ENCODE results near the gene SPHK2. TPM values are rescaled to one million over a fixed set of nuclear protein-coding genes. Genes with fewer than 3 reads are reported as not detected.
A peak's percentile ranks its signal among the peaks of the same experiment; 100 is the strongest.

Gene SPHK2
- total RNA-seq, 1 donor from 2014 or later, result 7.2 TPM

DNA sequence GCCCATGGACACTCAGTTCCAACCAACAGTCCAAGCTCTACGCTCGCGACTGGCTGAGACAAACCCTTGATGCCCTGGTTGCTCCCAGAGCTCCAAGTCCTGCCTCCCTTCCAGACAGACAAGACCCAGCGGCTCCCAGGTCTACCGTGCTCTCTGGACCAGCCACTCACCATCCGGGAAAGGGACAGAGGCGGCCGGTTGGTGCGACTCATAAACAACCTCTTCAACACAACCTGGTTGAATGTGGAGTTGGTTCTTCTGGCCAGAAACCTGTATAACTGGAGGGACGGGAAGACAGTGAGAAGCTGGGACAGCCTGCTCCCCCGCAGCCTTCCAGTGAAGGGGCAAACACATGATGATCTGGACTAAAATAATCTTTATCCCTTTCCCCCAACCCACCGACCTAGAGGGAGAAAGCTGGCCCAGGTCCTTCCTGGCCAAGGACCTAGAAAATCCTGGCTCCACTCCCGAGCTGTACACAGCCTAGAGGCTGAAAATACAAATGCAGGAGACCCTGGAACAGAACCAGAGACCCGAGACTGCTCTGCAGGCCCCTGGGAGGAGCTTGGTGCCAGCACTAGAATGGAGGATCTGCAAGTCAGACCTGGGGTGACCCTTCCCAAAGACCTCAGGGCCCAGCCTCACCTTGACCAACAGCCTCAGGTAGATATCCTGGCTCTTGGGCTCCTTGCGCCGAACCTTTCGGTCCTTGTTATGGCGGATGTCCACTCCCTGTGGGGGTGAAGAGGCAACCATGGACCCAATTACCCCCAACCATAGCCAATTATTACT is 2.0 kb upstream of the SPHK2 start:
- Histone ChIP-seq H3K27me3 (no peaks in the 10 kb centered on the region), H3K79me2 (ENCODE audit: low read depth) (peaks cover 47% of the 10 kb centered on the region), H3F3A (ENCODE audit: low read depth) (peaks cover 62% of the 10 kb centered on the region), H3K9ac (peak overlapping the region; percentile 99), H2AFZ (replicated peaks) (no peak overlapping the region), H3K4me3 (peak overlapping the region; percentile 83), H4K20me1 (ENCODE audit: low read depth) (peaks cover 46% of the 10 kb centered on the region), H3K27ac (peak overlapping the region; percentile 62), H3K9me3 (ENCODE audit: low read depth) (no peaks in the 10 kb centered on the region), H3K4me2 (peak overlapping the region; percentile 95), H3K36me3 (no peaks in the 10 kb centered on the region), H3K4me1 (peaks cover 46% of the 10 kb centered on the region)
- Mint-ChIP-seq H3K27me3 (ENCODE audit: insufficient read depth, low read depth) (peaks cover 6% of the 10 kb centered on the region), H3K4me3 (peak overlapping the region; percentile 98), H3K9me3 (no peaks in the 10 kb centered on the region), H3K4me1 (peaks cover 46% of the 10 kb centered on the region), H3K27ac (no peak overlapping the region), H3K36me3 (peaks cover 15% of the 10 kb centered on the region)
- DNase-seq (ENCODE audit: low spot score), result no peak
- TF ChIP-seq EZH2phosphoT487 (IDR thresholded peaks at IDR 0.05) (no peak), EZH2 (IDR thresholded peaks at IDR 0.05) (no peak)
- TF ChIP-seq, protein P1, sequence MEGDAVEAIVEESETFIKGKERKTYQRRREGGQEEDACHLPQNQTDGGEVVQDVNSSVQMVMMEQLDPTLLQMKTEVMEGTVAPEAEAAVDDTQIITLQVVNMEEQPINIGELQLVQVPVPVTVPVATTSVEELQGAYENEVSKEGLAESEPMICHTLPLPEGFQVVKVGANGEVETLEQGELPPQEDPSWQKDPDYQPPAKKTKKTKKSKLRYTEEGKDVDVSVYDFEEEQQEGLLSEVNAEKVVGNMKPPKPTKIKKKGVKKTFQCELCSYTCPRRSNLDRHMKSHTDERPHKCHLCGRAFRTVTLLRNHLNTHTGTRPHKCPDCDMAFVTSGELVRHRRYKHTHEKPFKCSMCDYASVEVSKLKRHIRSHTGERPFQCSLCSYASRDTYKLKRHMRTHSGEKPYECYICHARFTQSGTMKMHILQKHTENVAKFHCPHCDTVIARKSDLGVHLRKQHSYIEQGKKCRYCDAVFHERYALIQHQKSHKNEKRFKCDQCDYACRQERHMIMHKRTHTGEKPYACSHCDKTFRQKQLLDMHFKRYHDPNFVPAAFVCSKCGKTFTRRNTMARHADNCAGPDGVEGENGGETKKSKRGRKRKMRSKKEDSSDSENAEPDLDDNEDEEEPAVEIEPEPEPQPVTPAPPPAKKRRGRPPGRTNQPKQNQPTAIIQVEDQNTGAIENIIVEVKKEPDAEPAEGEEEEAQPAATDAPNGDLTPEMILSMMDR (IDR thresholded peaks at IDR 0.05), result no peak

DNA sequence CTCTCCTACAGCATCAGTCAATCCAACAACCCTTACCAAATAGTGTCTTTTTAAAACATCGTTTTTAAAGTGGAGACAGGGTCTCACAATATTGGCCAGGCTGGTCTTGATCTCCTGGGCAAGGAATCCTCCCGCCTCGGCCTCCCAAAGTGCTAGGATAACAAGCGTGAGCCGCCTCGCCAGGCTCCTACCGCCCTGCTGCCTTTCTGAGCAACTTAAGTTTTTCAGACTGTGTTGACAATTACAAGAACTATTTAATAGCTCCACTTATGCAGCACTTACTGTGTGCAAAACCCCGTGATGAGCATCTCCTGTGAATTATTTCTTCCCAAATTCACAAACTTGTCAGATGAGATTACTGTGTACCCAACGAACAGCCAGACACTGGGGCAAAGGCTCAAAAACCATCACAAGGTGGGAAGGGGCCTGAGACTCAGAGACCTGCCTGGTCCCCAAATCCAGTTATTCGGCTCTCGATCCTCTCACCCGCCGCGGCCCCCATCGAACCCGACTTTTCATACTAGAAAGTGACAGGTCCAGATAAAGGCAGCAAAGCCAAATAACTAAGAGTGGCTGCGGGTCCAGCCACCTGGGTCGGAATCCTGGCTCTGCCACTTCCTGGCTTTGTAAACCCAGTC is 909 bp upstream of the SPHK2 start:
- Mint-ChIP-seq H3K4me1 (peaks cover 52% of the 10 kb centered on the region), H3K4me3 (peak overlapping the region; percentile 98), H3K9me3 (no peaks in the 10 kb centered on the region), H3K27ac (peak overlapping the region; percentile 97), H3K27me3 (ENCODE audit: insufficient read depth, low read depth) (peaks cover 6% of the 10 kb centered on the region), H3K36me3 (peaks cover 15% of the 10 kb centered on the region)
- H3F3A ChIP-seq (ENCODE audit: low read depth), result peaks cover 66% of the 10 kb centered on the region
- DNase-seq (ENCODE audit: low spot score), result no peak
- H3K9ac ChIP-seq, result peak overlapping the region; percentile 99
- no peaks in the 10 kb centered on the region for H3K27me3 ChIP-seq
- H3K36me3 ChIP-seq, result no peaks in the 10 kb centered on the region
- peaks cover 49% of the 10 kb centered on the region for H3K4me1 ChIP-seq
- peaks cover 46% of the 10 kb centered on the region for H4K20me1 ChIP-seq (ENCODE audit: low read depth)
- H3K4me2 ChIP-seq, result peak overlapping the region; percentile 95
- TF ChIP-seq, protein P1 (IDR thresholded peaks at IDR 0.05), result no peak
- no peak for TF ChIP-seq EZH2phosphoT487 (IDR thresholded peaks at IDR 0.05)
- TF ChIP-seq EZH2 (IDR thresholded peaks at IDR 0.05), result no peak
- H3K4me3 ChIP-seq, result peak overlapping the region; percentile 83
- no peaks in the 10 kb centered on the region for H3K9me3 ChIP-seq (ENCODE audit: low read depth)
- peak overlapping the region; percentile 95 for H3K27ac ChIP-seq
- peaks cover 51% of the 10 kb centered on the region for H3K79me2 ChIP-seq (ENCODE audit: low read depth)
- H2AFZ ChIP-seq (replicated peaks), result no peak overlapping the region

DNA sequence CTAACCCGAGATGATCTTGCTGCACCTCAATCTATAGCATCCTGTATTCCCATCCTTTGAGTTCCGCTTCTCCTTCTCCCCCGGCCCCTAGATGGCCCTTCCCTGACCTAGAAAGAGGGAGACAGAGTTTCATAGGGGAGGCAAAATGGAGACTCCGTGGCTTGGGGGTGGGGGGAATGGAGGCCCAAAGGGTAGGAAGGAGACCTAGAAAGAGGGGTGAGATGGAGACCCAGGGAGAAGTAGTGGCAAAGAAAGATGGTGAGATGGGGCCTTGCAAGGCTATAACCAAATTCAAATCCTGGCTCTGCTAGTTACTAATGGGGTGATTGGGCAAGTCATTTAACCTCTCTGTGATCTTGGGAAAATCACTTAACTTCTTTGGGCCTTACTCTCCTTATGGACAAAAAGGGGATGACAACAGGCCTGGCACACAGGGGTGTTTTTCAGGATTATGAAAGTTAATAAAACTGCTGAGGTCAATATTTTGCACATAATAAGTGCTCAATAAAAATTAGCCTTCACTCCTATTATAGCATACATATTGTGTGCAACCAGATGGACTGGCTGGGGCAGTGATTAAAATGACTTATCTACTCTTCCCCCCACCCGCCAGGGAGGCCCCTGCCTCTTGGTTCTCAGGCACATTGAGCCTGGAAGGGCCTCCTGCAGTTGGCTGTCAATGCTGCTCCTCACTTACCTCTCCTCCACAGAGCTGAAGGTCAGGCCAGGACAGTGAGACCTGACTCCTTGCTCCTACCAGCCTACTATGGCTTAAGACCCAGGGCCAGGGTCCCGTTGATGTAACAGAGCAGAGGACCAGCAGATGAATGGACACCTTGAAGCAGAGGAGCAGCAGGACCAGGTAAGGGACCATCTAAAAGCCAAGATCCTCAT is 633 bp downstream of the SPHK2 start:
- no peak for DNase-seq (ENCODE audit: low spot score)
- H3K36me3 Mint-ChIP-seq, result peaks cover 15% of the 10 kb centered on the region
- peaks cover 55% of the 10 kb centered on the region for H3K4me1 Mint-ChIP-seq

More for the DNA sequence above, 633 bp downstream of the SPHK2 start:
- Mint-ChIP-seq H3K9me3 (no peaks in the 10 kb centered on the region), H3K4me3 (peak overlapping the region; percentile 98), H3K27ac (peak overlapping the region; percentile 98), H3K27me3 (ENCODE audit: insufficient read depth, low read depth) (peaks cover 4% of the 10 kb centered on the region)
- TF ChIP-seq, protein P1 (IDR thresholded peaks at IDR 0.05), result no peak
- TF ChIP-seq EZH2 (IDR thresholded peaks at IDR 0.05) (no peak), EZH2phosphoT487 (IDR thresholded peaks at IDR 0.05) (no peak)
- Histone ChIP-seq H3K27ac (peak overlapping the region; percentile 57), H3K9me3 (ENCODE audit: low read depth) (no peaks in the 10 kb centered on the region), H3K36me3 (no peaks in the 10 kb centered on the region), H3F3A (ENCODE audit: low read depth) (peaks cover 56% of the 10 kb centered on the region), H3K9ac (peak overlapping the region; percentile 65), H3K4me1 (peaks cover 36% of the 10 kb centered on the region), H2AFZ (replicated peaks) (peak overlapping the region; percentile 55), H3K79me2 (ENCODE audit: low read depth) (peaks cover 60% of the 10 kb centered on the region), H3K4me3 (peak overlapping the region; percentile 83), H4K20me1 (ENCODE audit: low read depth) (peaks cover 43% of the 10 kb centered on the region), H3K4me2 (peak overlapping the region; percentile 90), H3K27me3 (no peaks in the 10 kb centered on the region)
